H1 (cell line): ENCODE measurements around the gene MAP7D2. TPM values are rescaled to one million over a fixed set of nuclear protein-coding genes. Genes with fewer than 3 reads are reported as not detected.
A peak's percentile ranks its signal among the peaks of the same experiment; 100 is the strongest.

Source experiments
- CTCF ChIA-PET: fragments of 300-600 bp; sonication (Branson Sonifier 250); formaldehyde crosslinking; loops from one replicate; lab custom pipeline; 2021; ENCODE audit not compliant: partially characterized antibody; lab: Charles Lee
- POLR2A ChIA-PET: fragments of 300-600 bp; sonication (Branson Sonifier 250); formaldehyde crosslinking; loops from one replicate; lab custom pipeline; 2021; ENCODE audit warnings: inconsistent platforms; ENCODE audit not compliant: partially characterized antibody; lab: Charles Lee
- DNase-seq, 2 experiments: peaks; one replicate each; pipeline versions ENCODE4 v3.0.0 to v3.0.0-alpha.2; 2010 to 2022; ENCODE audit warnings: low spot score in 2 of 2, low read depth in 1 of 2, mixed read lengths in 1 of 2
- FAIRE-seq: peaks from 2 replicates; lab custom pipeline; 2011; peaks lifted over from hg19 to GRCh38; lab: Jason Lieb, UNC
- H2AFZ ChIP-seq: 2 replicates; pipeline ENCODE4 v1.8.1; 2012; ENCODE audit warnings: low read length, inconsistent platforms
- H2AK5ac ChIP-seq: 2 replicates; pipeline ENCODE4 v1.6.1; 2013; ENCODE audit warnings: low read depth, low read length
- H2BK120ac ChIP-seq: replicated peaks from 2 replicates; pipeline ENCODE3; 2013; ENCODE audit warnings: low read depth, low read length, inconsistent platforms
- H2BK12ac ChIP-seq: 2 replicates; pipeline ENCODE4 v1.6.1; 2013; ENCODE audit warnings: low read depth, low read length
- H2BK15ac ChIP-seq: 2 replicates; pipeline ENCODE4 v1.6.1; 2013; ENCODE audit warnings: low read length
- H2BK20ac ChIP-seq: 2 replicates; pipeline ENCODE4 v1.6.1; 2013; ENCODE audit warnings: low read length
- H2BK5ac ChIP-seq: 2 replicates; pipeline ENCODE4 v1.6.1; 2013; ENCODE audit warnings: low read depth, low read length
- H3K14ac ChIP-seq: 2 replicates; pipeline ENCODE4 v1.6.1; 2013; ENCODE audit warnings: inconsistent platforms; ENCODE audit not compliant: insufficient read length
- H3K18ac ChIP-seq: 2 replicates; pipeline ENCODE4 v1.6.1; 2013; ENCODE audit warnings: low read length; ENCODE audit errors: extremely low read depth
- H3K23ac ChIP-seq: 2 replicates; pipeline ENCODE4 v1.6.1; 2013; ENCODE audit warnings: inconsistent platforms; ENCODE audit not compliant: insufficient read length
- H3K23me2 ChIP-seq: 2 replicates; pipeline ENCODE4 v1.6.1; 2013; ENCODE audit warnings: low read depth, low read length
- H3K27ac ChIP-seq: 2 replicates; pipeline ENCODE4 v1.6.1; 2011; ENCODE audit warnings: low read depth, low read length, inconsistent platforms
- H3K27me3 ChIP-seq, 4 experiments: replicated peaks in 1 of 4; 1 replicate in 1 of 4; 2 replicates in 3 of 4; pipeline versions ENCODE4 v1.6.1 to v1.8.1; 2011 to 2013; ENCODE audit warnings: low read length in 3 of 4, mild to moderate bottlenecking in 3 of 4, inconsistent platforms in 2 of 4, mixed read lengths in 2 of 4, moderate library complexity in 1 of 4; ENCODE audit not compliant: control insufficient read depth in 3 of 4, insufficient read depth in 3 of 4; ENCODE audit errors: extremely low read depth in 1 of 4
- H3K36me3 ChIP-seq, 4 experiments: 2 replicates each; pipeline versions ENCODE4 v1.6.1 to v1.8.1; 2011 to 2013; ENCODE audit warnings: mild to moderate bottlenecking in 4 of 4, low read length in 3 of 4, moderate library complexity in 2 of 4, control low read depth in 1 of 4, inconsistent platforms in 1 of 4; ENCODE audit not compliant: insufficient read depth in 4 of 4, control insufficient read depth in 2 of 4
- H3K4ac ChIP-seq: replicated peaks from 2 replicates; pipeline ENCODE3; 2013; ENCODE audit warnings: low read length, low read depth, mixed read lengths, inconsistent platforms; ENCODE audit not compliant: insufficient read length
- H3K4me1 ChIP-seq, 4 experiments: replicated peaks in 1 of 4; 1 replicate in 1 of 4; 2 replicates in 3 of 4; pipeline versions ENCODE4 v1.6.1 to v1.8.1; 2011 to 2013; ENCODE audit warnings: low read length in 3 of 4, inconsistent platforms in 2 of 4, mixed read lengths in 1 of 4; ENCODE audit not compliant: insufficient read depth in 4 of 4, control insufficient read depth in 3 of 4
- H3K4me2 ChIP-seq, 2 experiments: 2 replicates each; pipeline versions ENCODE4 v1.6.1 to v1.8.1; 2011 to 2013; ENCODE audit warnings: low read depth in 2 of 2, low read length in 2 of 2, control low read depth in 1 of 2, inconsistent platforms in 1 of 2, mild to moderate bottlenecking in 1 of 2; ENCODE audit not compliant: insufficient read depth in 1 of 2
- H3K4me3 ChIP-seq, 4 experiments: fragments of 200-600, 300-600 bp in 1 of 4; sonication (generic), shearing (Covaris generic), sonication (Bioruptor Twin) in 1 of 4; 2 replicates each; pipeline versions ENCODE4 v1.5.1 to v1.8.1; 2011 to 2016; ENCODE audit warnings: low read length in 4 of 4, low read depth in 3 of 4, control low read depth in 2 of 4, inconsistent platforms in 2 of 4, mild to moderate bottlenecking in 2 of 4, mixed read lengths in 1 of 4, moderate library complexity in 1 of 4; ENCODE audit not compliant: insufficient read depth in 2 of 4; ENCODE audit errors: extremely low read depth in 1 of 4
- H3K56ac ChIP-seq: replicated peaks from 2 replicates; pipeline ENCODE3; 2013; ENCODE audit warnings: low read depth, mild to moderate bottlenecking, mixed read lengths, low read length, inconsistent platforms; ENCODE audit not compliant: insufficient read length
- H3K79me1 ChIP-seq: 2 replicates; pipeline ENCODE4 v1.6.1; 2013; ENCODE audit warnings: low read depth, low read length, control low read depth
- H3K79me2 ChIP-seq, 2 experiments: 2 replicates each; pipeline versions ENCODE4 v1.6.1 to v1.8.1; 2012 to 2013; ENCODE audit warnings: low read length in 2 of 2, mild to moderate bottlenecking in 2 of 2, inconsistent platforms in 1 of 2; ENCODE audit not compliant: insufficient read depth in 2 of 2, control insufficient read depth in 1 of 2
- H3K9ac ChIP-seq, 4 experiments: replicated peaks in 1 of 4; 1 replicate in 1 of 4; 2 replicates in 3 of 4; pipeline versions ENCODE4 v1.6.1 to v1.8.1; 2011 to 2013; ENCODE audit warnings: low read depth in 3 of 4, low read length in 3 of 4, control low read depth in 2 of 4, mild to moderate bottlenecking in 2 of 4, moderate library complexity in 2 of 4, inconsistent platforms in 1 of 4; ENCODE audit errors: extremely low read depth in 1 of 4
- H3K9me3 ChIP-seq, 2 experiments: 2 replicates each; pipeline versions ENCODE4 v1.6.1 to v1.8.1; 2012 to 2013; ENCODE audit warnings: mild to moderate bottlenecking in 2 of 2, moderate library complexity in 2 of 2, control low read depth in 1 of 2, inconsistent platforms in 1 of 2, low read depth in 1 of 2, low read length in 1 of 2, mixed read lengths in 1 of 2; ENCODE audit not compliant: insufficient read depth in 2 of 2
- H4K20me1 ChIP-seq, 2 experiments: replicated peaks in 1 of 2; 2 replicates each; pipeline versions ENCODE3 to v1.8.1; 2011 to 2013; ENCODE audit warnings: inconsistent platforms in 2 of 2, low read length in 2 of 2, mild to moderate bottlenecking in 1 of 2; ENCODE audit not compliant: insufficient read depth in 2 of 2, control insufficient read depth in 1 of 2
- H4K5ac ChIP-seq: 2 replicates; pipeline ENCODE4 v1.6.1; 2013; ENCODE audit warnings: low read length, low read depth, mixed read lengths, inconsistent platforms; ENCODE audit not compliant: insufficient read length
- H4K8ac ChIP-seq: 2 replicates; pipeline ENCODE4 v1.8.0; 2013; ENCODE audit warnings: mild to moderate bottlenecking, moderate library complexity, low read length, inconsistent platforms; ENCODE audit not compliant: insufficient read depth; ENCODE audit errors: extremely low read depth
- H4K91ac ChIP-seq: replicated peaks from 2 replicates; pipeline ENCODE3; 2013; ENCODE audit warnings: low read length, mixed read lengths, inconsistent platforms; ENCODE audit not compliant: insufficient read length
- ASH2L ChIP-seq: fragments of 200-600, 300-600 bp; sonication (generic); IDR thresholded peaks from one replicate; pipeline ENCODE4 v1.7.1; 2017; ENCODE audit warnings: low read length
- CHD1 ChIP-seq: IDR thresholded peaks from 2 replicates; pipeline ENCODE4 v1.6.1; 2012; ENCODE audit warnings: low read depth, low read length, improper control_type of control experiment
- WGBS, 2 experiments: shearing (Covaris generic) in 1 of 2; methylation state at CpG; one replicate each; pipeline versions ENCODE4 v1.1.6 to v1.1.7; 2013 to 2015; ENCODE audit warnings: low lambda C conversion rate in 2 of 2, mixed read lengths in 2 of 2, inconsistent platforms in 1 of 2, low coverage in 1 of 2, missing lambda C conversion rate in 1 of 2; ENCODE audit not compliant: insufficient replicate concordance in 2 of 2, insufficient coverage in 1 of 2, insufficient read length in 1 of 2; ENCODE audit errors: extremely low coverage in 1 of 2, missing lambda C conversion rate in 1 of 2; 5-methylcytosine and 5-hydroxymethylcytosine counted together
- polyA plus RNA-seq, 7 experiments: library from polyadenylated mRNA; depleted of rRNA in 3 of 7; stranded (reverse) in 5 of 7; unstranded in 2 of 7; fragments of >200 nt in 5 of 7; fragments of 200-250 nt in 2 of 7; gene quantifications; 1 replicate in 5 of 7; 2 replicates in 1 of 7; 4 replicates in 1 of 7; pipeline versions ENCODE4 v1.2.1 to v1.2.3, GENCODE V29; 2011 to 2013; ENCODE audit warnings: missing spikeins in 2 of 7, mixed read lengths in 2 of 7
- total RNA-seq: library from RNA; stranded (reverse); fragmentation: NEBNext Ultra II Directional; extraction: Animal tissue kit (Norgen Biotek cat#: 25700); gene quantifications from 2 replicates; pipeline ENCODE4 v1.2.1, GENCODE V29; 2021

The MAP7D2 gene
- total and polyA plus RNA-seq, 2 of the 8 experiments (the other 6 are each of a cell fraction or from before 2014, with no cell fraction given), result 0.65 to 0.83 TPM

DNA sequence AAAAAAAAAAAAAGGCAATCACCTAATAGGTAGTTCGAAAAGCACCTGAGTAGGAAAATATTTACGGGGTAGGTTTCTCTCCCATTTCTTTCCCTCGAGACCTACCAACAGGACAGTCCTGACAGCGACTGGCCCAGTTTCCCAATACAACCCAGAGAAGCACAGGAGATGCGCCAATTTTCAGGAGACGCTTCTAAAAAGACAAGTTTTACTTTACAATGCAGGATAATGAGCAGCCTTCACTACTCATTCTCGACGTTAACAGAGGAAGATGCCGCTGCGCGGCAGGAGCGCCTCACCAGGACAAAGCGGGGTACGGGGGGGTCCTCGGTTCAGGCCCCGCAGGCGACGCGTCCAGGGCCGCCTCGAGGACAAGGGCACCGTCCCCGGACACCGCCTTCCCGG lies 126.6 kb downstream of the MAP7D2 start:
- no peak overlapping the region for H2AFZ ChIP-seq
- 4% methylated on average over 22 of the region's 25 CpGs; no CpG with 5 or more reads in 1 of the 2 experiments for WGBS, 2 experiments

More for the DNA sequence above, 126.6 kb downstream of the MAP7D2 start:
- Histone ChIP-seq H2BK12ac (no peak overlapping the region), H4K20me1 (no peaks in the 10 kb centered on the region), H3K18ac (no peak overlapping the region), H4K8ac (no peak overlapping the region), H3K27me3 (no peaks in the 10 kb centered on the region), H2BK15ac (no peak overlapping the region), H3K56ac (no peak overlapping the region), H3K36me3 (no peaks in the 10 kb centered on the region), H3K9ac (peak overlapping the region in 2 of 4 experiments; percentile 8 to 49; a peak in 3 of 7 replicates), H3K79me1 (no peaks in the 10 kb centered on the region), H3K9me3 (no peaks in the 10 kb centered on the region), H3K27ac (no peak overlapping the region), H2BK20ac (no peak overlapping the region), H3K4ac (no peak overlapping the region), H3K23me2 (no peaks in the 10 kb centered on the region; the same call in 1 of the 2 replicates), H2BK120ac (no peak overlapping the region), H4K91ac (no peak overlapping the region), H3K4me3 (peak overlapping the region; percentile 61 to 83 (median 70)), H4K5ac (no peak overlapping the region), H3K4me1 (no peaks in the 10 kb centered on the region), H3K23ac (no peak overlapping the region), H2BK5ac (no peak overlapping the region), H3K14ac (no peak overlapping the region), H3K79me2 (peaks cover 0 to 17% of the 10 kb centered on the region in 2 experiments; a peak in 1 of 4 replicates), H2AK5ac (no peak overlapping the region), H3K4me2 (peak overlapping the region; percentile 67 to 77)
- ChIA-PET CTCF (no interaction called here), POLR2A (no interaction called here)
- DNase-seq (peak in 1 of 2 experiments; percentile 55), FAIRE-seq (no peak)
- TF ChIP-seq CHD1 (no peak), ASH2L (peak; percentile 41)
